Measurements from ENCODE around the gene TRIP10.
"Not testable (repeated sequence)": the region's sequence is repeated elsewhere in the genome, so short reads cannot be mapped to it uniquely, and the experiment has no call there.

TRIP10 gene, protein sequence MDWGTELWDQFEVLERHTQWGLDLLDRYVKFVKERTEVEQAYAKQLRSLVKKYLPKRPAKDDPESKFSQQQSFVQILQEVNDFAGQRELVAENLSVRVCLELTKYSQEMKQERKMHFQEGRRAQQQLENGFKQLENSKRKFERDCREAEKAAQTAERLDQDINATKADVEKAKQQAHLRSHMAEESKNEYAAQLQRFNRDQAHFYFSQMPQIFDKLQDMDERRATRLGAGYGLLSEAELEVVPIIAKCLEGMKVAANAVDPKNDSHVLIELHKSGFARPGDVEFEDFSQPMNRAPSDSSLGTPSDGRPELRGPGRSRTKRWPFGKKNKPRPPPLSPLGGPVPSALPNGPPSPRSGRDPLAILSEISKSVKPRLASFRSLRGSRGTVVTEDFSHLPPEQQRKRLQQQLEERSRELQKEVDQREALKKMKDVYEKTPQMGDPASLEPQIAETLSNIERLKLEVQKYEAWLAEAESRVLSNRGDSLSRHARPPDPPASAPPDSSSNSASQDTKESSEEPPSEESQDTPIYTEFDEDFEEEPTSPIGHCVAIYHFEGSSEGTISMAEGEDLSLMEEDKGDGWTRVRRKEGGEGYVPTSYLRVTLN

GRCh38 chr19:6739390-6739882 lies at the start of gene TRIP10:
TRIP10 (plus strand) TSS chr19:6739680; CDS start chr19:6739762, 82 bp downstream.
- DNase-seq: no peak

DNA sequence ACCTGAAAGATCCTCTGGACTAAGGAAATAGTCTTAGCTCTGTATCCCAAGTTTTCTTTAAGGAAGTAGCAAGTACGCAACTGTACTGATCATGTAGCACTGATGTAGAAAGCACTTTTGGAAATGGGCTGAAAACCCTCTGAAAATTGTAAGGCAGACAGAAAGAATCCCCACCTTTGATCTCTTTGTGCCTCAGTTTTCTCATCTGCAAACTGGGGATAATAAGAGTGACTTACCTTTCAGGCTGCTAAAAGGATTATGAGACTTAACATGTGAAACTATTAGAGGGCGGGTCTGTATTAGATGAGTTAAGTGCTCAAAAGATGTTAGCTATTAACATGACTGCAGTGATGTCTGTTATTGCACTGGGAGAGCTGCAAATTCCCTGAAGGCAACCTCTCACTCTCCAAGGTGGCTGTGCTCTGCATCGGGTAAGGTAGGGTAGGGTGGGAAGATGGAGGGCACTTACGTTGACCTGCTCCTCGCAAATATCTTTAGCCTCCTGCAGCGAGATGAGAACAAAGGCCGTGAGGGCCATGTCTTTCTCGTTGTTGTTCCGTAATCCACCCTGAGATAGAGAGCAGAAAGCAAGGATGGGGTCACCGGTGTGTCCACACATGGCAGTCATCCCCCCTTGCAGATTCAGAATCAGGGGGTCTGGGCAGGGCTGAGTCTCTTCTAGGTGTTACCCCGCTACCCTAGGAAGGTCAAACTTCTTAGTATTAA lies 49.2 kb upstream of the TRIP10 start:
- no peak for DNase-seq

DNA sequence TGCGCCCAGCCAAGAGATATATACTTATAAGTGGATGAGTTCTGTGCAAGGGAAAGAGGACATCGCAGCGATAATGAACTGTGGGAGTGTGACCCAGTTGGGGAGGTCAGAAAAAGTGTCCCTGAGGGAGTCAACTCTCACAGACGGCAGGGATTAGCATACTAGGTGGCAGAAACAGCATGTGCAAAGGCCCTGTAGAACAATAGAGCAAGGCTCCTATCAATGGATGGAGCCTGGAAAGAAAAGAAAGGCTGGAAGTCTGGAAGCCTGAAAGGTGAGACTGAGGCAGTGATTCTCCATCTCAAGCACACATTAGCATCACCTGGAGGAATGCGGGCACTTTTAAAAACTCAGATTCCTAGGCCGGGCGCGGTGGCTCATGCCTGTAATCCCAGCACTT lies 48.1 kb upstream of the TRIP10 start:
- DNase-seq: no peak

- DNase-seq: no peak
These were observed 47.5 kb upstream of the TRIP10 start for GRCh38 chr19:6692027-6692426.

- DNase-seq: no peak
These were observed 46.4 kb upstream of the TRIP10 start for GRCh38 chr19:6693056-6693471.

- DNase-seq: no peak
These were observed 45.8 kb upstream of the TRIP10 start for GRCh38 chr19:6693681-6694080.

DNA sequence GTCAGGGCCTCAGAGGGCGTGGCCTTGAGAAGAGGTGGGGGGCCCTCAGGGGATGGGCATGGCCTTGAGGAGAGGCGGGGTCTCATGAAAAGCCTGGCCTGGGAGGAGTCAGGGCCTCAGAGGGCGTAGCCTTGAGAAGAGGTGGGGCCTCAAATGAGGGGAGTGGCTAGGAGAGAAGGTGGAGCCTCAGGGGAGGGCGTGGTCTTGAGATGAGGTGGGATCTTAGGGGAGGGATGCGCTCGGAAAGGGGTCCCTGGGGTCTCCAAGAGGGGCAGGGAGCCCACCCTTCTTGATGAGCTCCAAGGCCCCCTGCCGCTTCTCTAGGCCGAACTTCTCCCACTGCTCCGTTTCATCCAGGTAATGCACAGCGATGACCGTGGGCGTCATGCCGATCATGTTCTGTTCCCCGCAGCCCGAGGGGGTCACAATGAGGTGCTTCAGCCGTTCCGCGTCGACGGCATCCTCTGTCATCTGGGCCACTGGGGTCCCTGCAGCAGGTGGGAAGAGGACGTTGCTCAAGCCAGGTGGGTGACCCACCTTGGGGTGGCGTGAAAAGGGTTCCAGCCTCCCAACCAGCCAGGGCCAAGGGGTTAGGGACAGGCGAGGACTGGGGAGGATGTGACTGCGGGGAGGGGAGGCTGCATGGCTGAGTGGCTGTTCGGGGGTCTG lies 45.2 kb upstream of the TRIP10 start:
- no peak for DNase-seq

GRCh38 chr19:6696239-6696820 lies 43.1 kb upstream of the TRIP10 start:
- DNase-seq: no peak

DNA sequence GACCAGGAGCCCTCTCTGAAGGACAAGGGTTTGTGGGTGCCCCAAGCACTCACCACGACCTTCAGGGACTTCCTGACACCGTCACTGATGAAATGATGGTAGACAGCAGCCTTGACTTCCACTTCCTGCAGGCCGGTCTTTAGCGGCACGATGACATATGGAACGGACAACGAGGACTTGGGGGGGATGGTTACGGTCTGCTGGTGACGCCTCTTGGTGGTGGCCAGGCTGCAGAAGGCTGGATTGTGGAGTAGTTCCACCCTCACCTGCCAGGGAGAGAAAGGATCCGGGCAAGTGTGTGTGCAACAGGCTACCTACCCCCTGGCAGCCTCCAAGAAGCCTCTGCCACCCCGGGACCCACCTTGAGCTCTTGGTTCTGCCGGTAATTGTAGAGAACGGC lies 42.2 kb upstream of the TRIP10 start:
- DNase-seq: no peak

- DNase-seq: no peak
These were observed 39.5 kb upstream of the TRIP10 start for GRCh38 chr19:6699935-6700334.

DNA sequence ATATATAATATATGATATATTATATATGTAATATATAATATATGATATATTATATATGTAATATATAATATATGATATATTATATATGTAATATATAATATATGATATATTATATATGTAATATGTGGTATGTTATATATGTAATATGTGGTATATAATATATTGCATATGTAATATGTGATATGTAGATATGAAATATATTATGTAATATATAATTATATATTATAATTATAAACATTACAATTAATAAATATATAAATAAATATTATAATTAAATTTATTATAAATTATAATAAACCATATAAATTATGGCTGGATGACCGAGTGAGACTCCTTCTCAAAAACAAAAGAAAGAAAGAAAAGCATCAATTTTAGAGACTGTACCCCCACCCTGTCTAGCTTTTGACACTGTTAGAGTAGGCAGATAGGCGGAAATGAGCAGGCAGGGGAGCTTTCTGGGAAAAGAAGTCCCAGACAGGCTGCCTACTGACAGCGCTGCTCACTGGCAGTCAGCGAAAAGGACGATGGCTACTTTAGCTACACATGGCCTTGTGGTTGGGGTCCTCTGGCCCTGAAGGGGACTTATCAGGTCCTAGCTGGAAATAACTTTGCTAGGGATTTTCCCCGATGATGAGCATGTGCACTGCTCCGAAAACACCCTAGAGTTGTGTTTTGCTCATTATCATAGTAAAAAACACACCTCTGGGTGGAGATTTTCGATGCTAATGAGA lies 38.7 kb upstream of the TRIP10 start:
- DNase-seq: no peak

GRCh38 chr19:6705931-6706632 lies 33.4 kb upstream of the TRIP10 start:
- DNase-seq: no peak

DNA sequence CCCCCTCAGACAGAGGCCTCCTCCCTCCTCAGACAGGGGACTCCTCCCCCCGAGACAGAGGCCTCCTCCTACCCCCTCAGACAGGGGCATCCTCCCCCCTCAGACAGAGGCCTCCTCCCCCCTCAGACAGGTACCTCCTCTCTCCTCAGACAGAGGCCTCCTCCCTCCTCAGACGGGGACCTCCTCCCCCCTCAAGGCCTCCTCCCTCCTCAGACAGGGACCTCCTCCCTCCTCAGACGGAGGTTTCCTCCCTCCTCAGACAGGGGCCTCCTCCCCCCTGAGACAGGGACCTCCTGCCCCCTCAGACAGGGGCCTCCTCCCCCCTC lies 32.9 kb upstream of the TRIP10 start:
- DNase-seq: no peak

DNA sequence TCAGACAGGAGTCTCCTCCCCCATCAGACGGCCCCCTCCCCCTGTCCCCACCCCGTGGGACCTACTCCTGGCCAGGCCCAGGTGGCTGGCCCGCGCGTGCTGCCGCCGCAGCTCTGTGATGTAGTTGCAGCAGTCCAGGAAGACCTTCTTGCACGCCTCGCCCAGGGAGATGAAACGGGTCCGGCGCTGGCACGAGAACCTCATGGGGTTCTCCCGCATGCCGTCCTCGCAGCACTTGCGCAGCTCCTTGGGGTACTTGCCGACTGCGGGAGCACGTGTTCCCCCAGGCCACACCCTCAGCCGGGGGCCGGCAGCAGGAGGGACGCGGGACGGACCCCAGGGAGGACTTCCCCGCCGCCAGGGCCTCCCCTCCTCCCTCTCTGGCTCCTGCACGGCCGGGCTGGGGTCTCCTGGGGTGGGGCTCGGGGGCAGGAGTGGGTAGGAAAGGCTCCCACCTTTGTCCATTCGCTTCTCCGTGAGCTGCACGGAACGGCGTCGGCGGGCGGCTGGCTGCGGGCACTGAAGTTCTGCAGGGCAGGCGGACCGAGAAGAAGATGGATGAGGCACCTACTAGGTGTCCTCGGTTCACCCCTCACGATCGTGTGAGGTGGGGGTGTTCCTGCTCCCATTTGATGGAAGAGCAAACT lies 32.3 kb upstream of the TRIP10 start:
- no peak for DNase-seq

DNA sequence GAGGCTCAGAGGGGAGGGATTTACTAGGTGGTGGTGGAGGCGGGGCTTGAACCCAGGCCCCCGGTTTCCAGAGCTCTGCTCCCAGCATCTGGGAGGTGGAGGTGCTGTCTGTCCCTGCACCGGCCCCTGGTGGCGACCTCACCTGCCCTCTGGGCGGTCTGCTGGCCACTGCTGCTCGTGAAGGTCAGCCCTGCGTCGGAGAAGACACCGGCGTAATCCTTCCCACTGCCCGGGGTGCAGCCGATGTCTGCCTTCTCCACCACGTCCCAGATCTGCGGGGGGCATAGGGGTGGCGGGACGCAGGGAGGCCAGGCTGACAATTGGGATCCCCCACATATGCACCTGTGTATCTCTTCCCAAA lies 31.8 kb upstream of the TRIP10 start:
- no peak for DNase-seq

GRCh38 chr19:6708346-6708745 lies 31.1 kb upstream of the TRIP10 start:
- DNase-seq: no peak

- DNase-seq: not testable (repeated sequence)
These were observed 30.6 kb upstream of the TRIP10 start for GRCh38 chr19:6708913-6709312.

GRCh38 chr19:6709549-6709948 lies 29.9 kb upstream of the TRIP10 start:
- DNase-seq: no peak

GRCh38 chr19:6710273-6711077 lies 29.0 kb upstream of the TRIP10 start:
- DNase-seq: no peak

DNA sequence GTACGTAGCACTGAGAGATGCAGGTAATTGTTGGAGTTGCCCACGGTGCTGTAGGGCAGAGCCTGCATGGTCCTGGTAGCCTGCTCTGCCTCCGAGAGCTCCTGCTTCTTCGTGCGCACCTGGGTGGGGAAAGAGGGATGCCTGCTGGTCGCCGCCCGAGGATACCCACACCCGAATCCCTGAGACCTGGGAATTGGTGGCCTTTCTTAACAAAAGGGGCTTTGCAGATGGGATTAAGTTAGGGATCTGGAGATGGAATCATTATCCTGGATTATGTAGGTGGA lies 28.5 kb upstream of the TRIP10 start:
- no peak for DNase-seq

DNA sequence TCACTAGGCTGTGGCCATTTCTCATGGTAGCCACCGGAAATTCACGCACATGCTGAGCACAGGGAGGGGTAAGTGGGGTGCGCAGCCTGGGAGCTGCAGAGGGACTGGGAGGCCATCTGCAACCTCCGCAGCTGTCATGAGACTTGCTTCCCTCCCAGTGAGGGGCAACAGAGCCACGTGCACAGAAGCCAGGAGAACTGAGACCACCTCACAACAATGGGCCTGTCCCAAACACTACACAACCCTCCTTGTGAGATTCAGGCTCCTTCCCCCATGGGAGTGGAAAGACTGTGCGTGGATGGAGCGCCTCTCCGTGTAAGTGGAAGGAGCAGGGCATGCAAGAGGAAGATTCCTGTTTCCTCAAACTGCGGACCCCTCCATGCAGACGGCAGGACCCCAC lies 27.9 kb upstream of the TRIP10 start:
- DNase-seq: no peak

Data from NCI-H1417 treated with DMSO at 0.1 percent for 48 hours (cell line).